Natural killer cell (primary cell): Measurements from ENCODE around the gene PSMB10. TPM values are rescaled to one million over a fixed set of nuclear protein-coding genes. Genes with fewer than 3 reads are reported as not detected.

Experiments
- ATAC-seq, 3 donors: fragments of 150-1000 bp in 2 of 3; fragments of 200-7000 bp in 1 of 3; cut with Tn5 transposase; 1 replicate in 1 of 3; 2 replicates in 2 of 3; pipeline ENCODE4 v1.10.0; 2021; ENCODE audit warnings: mild to moderate bottlenecking in 2 of 3, moderate library complexity in 2 of 3
- DNase-seq, 2 donors: peaks; one replicate each; pipeline versions ENCODE4 v3.0.0 to v3.0.0-alpha.2; 2013 to 2021; ENCODE audit warnings: mixed read lengths in 1 of 2
- H3K27ac ChIP-seq: one replicate; pipeline ENCODE4 v1.5.1; 2013; ENCODE audit warnings: mild to moderate bottlenecking, low read length
- H3K27me3 ChIP-seq: one replicate; pipeline ENCODE4 v1.6.1; 2013; ENCODE audit warnings: low read length; ENCODE audit not compliant: control insufficient read depth, insufficient read depth
- H3K36me3 ChIP-seq: one replicate; pipeline ENCODE4 v1.6.1; 2013; ENCODE audit warnings: low read length; ENCODE audit not compliant: control insufficient read depth, insufficient read depth
- H3K4me1 ChIP-seq: one replicate; pipeline ENCODE4 v1.6.1; 2013; ENCODE audit warnings: low read length; ENCODE audit not compliant: control insufficient read depth, insufficient read depth
- H3K4me3 ChIP-seq: one replicate; pipeline ENCODE4 v1.5.1; 2013; ENCODE audit warnings: low read length
- H3K9me3 ChIP-seq: one replicate; pipeline ENCODE4 v1.6.1; 2013; ENCODE audit warnings: low read length; ENCODE audit not compliant: control insufficient read depth, insufficient read depth
- H3K27ac Mint-ChIP-seq, 2 donors: one replicate each; pipeline ENCODE4 v1.8.0; 2022; ENCODE audit warnings: mild to moderate bottlenecking in 2 of 2, mixed read lengths in 2 of 2, moderate library complexity in 1 of 2
- H3K27me3 Mint-ChIP-seq, 2 donors: one replicate each; pipeline ENCODE4 v1.8.0; 2022; ENCODE audit warnings: low read depth in 2 of 2, mixed read lengths in 2 of 2
- H3K36me3 Mint-ChIP-seq: one replicate; pipeline ENCODE4 v1.8.0; 2022; ENCODE audit warnings: mixed read lengths
- H3K4me1 Mint-ChIP-seq, 2 donors: one replicate each; pipeline ENCODE4 v1.8.0; 2022; ENCODE audit warnings: mixed read lengths in 2 of 2
- H3K4me3 Mint-ChIP-seq: one replicate; pipeline ENCODE4 v1.8.0; 2022; ENCODE audit warnings: mild to moderate bottlenecking, moderate library complexity, mixed read lengths
- H3K9me3 Mint-ChIP-seq, 2 donors: one replicate each; pipeline ENCODE4 v1.8.0; 2022; ENCODE audit warnings: mixed read lengths in 2 of 2
- CTCF ChIP-seq: fragments of 200-600 bp; IDR thresholded peaks from one replicate; pipeline ENCODE4 v1.8.0; 2022; ENCODE audit warnings: antibody characterized with exemption
- WGBS: methylation state at CpG from one replicate; pipeline ENCODE4 v1.1.7; 2013; ENCODE audit warnings: missing lambda C conversion rate; ENCODE audit not compliant: insufficient coverage; 5-methylcytosine and 5-hydroxymethylcytosine counted together
- intact Hi-C: fragments of 100-400 bp; cut with micrococcal nuclease; formaldehyde crosslinking; loops from one replicate; pipeline ENCODE4 v1.14.2; 2022
- total RNA-seq, 4 donors: library from RNA; stranded (reverse); fragments of 120-200 nt in 1 of 4; gene quantifications; one replicate each; pipeline versions ENCODE4 v1.2.3 to v1.2.4, GENCODE V29; 2013 to 2022

Gene PSMB10
- total RNA-seq, 3 donors from 2014 or later (not counting 1 experiment from before 2014, with no cell fraction given): 237 to 247 (median 243) TPM

DNA sequence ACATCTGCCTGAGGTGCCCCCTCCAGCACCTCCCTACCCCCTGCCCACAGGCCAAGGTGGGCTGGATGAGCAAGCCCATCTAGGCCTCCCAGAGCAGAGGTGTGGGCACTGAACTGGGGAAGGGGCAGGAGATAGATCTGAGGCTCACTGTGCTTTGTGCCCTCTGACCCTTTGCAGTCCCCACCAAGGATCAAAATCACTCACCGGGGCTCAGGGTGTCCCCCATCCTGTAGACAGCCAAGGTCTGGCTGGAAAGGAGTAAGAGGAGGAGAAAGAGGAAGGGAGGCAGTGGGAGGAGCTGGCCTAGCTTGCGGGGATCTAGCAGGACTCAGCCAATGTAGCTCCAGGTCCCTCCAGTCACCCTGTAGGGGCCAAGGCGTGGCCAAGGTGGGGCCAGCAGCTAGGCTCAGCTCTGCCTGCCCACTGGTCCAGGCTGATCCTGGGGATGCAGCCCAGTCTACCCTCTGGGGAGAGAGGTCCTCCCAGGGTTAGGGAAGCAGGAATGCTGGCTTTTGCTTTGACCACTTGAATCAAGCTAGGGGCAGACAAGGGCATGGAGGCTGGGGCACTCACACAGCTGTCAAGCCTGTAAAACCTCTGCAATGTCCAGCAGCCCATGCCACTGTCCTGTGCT is 30.0 kb upstream of the PSMB10 start:
- H3K4me1 ChIP-seq: peaks cover 27% of the 10 kb centered on the region
- H3K36me3 ChIP-seq: peaks cover 4% of the 10 kb centered on the region
- peak overlapping the region; percentile 96 for H3K4me3 Mint-ChIP-seq
- TF ChIP-seq CTCF: no peak
- no peaks in the 10 kb centered on the region for H3K9me3 ChIP-seq
- 97% methylated on average over 3 of the region's 3 CpGs for WGBS
- H3K9me3 Mint-ChIP-seq: no peaks in the 10 kb centered on the region
- H3K4me1 Mint-ChIP-seq: peaks cover 22 to 27% of the 10 kb centered on the region in 2 donors
- H3K4me3 ChIP-seq: no peak overlapping the region
- peak overlapping the region in 1 of 2 donors; percentile 89 for H3K27ac Mint-ChIP-seq
- H3K27me3 ChIP-seq: no peaks in the 10 kb centered on the region
- DNase-seq (no peak), ATAC-seq (no peak)
- intact Hi-C loops: no loop called here
- H3K27ac ChIP-seq: no peak overlapping the region
- no peaks in the 10 kb centered on the region for H3K27me3 Mint-ChIP-seq
- no peaks in the 10 kb centered on the region for H3K36me3 Mint-ChIP-seq

GRCh38 chr16:67965668-67966548 is 29.3 kb upstream of the PSMB10 start:
- H3K4me3 Mint-ChIP-seq: no peak overlapping the region
- no peaks in the 10 kb centered on the region for H3K9me3 Mint-ChIP-seq
- H3K27me3 ChIP-seq: no peaks in the 10 kb centered on the region
- no peaks in the 10 kb centered on the region for H3K27me3 Mint-ChIP-seq
- no peak for TF ChIP-seq CTCF
- ATAC-seq (no peak), DNase-seq (no peak)
- H3K4me1 ChIP-seq: peaks cover 27% of the 10 kb centered on the region
- no peaks in the 10 kb centered on the region for H3K36me3 Mint-ChIP-seq
- no peak overlapping the region for H3K4me3 ChIP-seq
- no peak overlapping the region for H3K27ac ChIP-seq
- H3K27ac Mint-ChIP-seq: no peak overlapping the region
- H3K9me3 ChIP-seq: no peaks in the 10 kb centered on the region
- 95% methylated on average over 11 of the region's 11 CpGs for WGBS
- intact Hi-C loops: no loop called here
- H3K36me3 ChIP-seq: peaks cover 11% of the 10 kb centered on the region
- peaks cover 22 to 27% of the 10 kb centered on the region in 2 donors for H3K4me1 Mint-ChIP-seq

- no peak for TF ChIP-seq CTCF
- Mint-ChIP-seq H3K4me3 (no peak overlapping the region), H3K27me3 (no peaks in the 10 kb centered on the region), H3K36me3 (no peaks in the 10 kb centered on the region), H3K9me3 (no peaks in the 10 kb centered on the region), H3K27ac (no peak overlapping the region), H3K4me1 (peaks cover 22 to 24% of the 10 kb centered on the region in 2 donors)
- intact Hi-C loops: no loop called here
- no peak overlapping the region for H3K27ac ChIP-seq
- no peaks in the 10 kb centered on the region for H3K9me3 ChIP-seq
- 92% methylated on average over 6 of the region's 6 CpGs for WGBS
- no peak for DNase-seq
- H3K4me3 ChIP-seq: no peak overlapping the region
- no peaks in the 10 kb centered on the region for H3K27me3 ChIP-seq
- H3K36me3 ChIP-seq: peaks cover 17% of the 10 kb centered on the region
- no peak for ATAC-seq
- H3K4me1 ChIP-seq: peaks cover 26% of the 10 kb centered on the region
These were observed 28.0 kb upstream of the PSMB10 start for GRCh38 chr16:67964477-67965131.
